ENCODE data around the gene ARPIN.
"Not testable (repeated sequence)": the region's sequence is repeated elsewhere in the genome, so short reads cannot be mapped to it uniquely, and the experiment has no call there.

Gene ARPIN

DNA sequence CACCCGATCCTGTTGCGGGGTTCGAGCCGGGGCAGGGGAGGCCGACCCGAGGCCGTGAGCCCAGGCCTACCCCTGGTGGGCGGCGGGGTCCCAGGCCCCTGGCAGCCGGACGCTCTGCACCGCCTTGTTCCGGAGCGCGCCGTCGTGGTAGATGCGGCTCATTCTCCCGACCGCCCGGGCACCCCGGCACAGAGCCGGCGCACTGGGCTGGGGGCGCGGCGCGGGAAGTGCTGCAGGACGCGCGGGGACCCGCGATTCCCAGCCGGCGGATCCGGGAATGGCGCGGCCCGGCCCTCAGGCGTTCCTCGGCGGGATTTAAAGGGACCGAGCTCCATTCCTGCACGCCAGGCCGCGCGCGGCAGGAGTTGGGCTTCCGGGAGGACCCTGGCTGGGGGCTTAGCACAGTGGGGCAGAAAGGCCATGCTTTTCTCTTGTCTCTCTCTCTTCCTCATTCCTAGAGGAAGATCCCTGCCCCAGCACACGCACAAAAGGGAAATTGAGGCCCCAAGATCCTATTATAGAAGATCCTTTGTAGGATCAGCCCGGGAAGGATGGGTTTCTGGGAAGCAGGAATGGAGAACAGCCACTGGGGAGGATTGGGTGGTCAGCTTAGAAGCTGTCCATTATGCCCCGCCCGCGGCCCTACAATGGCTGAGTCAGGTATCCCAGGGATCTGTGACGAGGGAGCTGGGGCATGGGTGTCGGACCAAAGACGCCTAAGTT lies at the start of gene ARPIN:
TSS of gene ARPIN (minus strand) at position 279 of the 723 bp plus-strand sequence. CDS start at position 162, 117 bp downstream.
- DNase-seq (ENCODE audit: low read depth): no peak

DNA sequence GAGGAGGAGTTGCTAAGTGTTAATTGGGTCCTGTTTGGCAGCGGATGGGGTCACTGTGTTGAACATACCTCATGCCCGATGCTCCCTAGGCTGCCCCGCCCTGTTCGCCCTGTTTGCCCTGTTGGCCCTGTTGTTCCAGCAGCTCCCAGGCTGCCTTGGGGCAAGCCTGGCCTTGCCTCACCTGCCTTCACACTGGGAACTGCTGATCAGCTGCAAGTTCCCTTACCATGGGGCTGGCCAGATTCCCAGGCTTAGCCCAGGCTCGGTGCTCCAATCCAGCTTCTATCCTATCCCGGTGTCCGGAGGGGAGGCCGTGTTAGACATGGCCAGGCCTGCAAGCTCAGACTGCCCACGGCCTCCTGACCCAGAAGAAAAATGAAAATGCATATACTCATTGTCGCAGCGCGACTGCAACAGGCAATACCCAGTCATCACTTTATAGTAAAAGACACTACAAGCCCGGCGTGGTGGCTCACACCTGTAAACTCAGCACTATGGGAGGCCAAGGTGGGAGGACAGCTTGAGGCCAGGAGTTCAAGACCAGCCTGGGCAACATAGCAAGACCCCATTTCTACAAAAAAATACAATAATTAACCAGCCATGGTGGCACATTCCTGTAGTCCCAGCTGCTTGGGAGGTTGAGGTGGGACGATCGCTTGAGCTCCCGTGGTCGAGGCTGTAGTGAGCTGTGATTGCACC lies 45.5 kb upstream of the ARPIN start:
- DNase-seq (ENCODE audit: low read depth): no peak

DNA sequence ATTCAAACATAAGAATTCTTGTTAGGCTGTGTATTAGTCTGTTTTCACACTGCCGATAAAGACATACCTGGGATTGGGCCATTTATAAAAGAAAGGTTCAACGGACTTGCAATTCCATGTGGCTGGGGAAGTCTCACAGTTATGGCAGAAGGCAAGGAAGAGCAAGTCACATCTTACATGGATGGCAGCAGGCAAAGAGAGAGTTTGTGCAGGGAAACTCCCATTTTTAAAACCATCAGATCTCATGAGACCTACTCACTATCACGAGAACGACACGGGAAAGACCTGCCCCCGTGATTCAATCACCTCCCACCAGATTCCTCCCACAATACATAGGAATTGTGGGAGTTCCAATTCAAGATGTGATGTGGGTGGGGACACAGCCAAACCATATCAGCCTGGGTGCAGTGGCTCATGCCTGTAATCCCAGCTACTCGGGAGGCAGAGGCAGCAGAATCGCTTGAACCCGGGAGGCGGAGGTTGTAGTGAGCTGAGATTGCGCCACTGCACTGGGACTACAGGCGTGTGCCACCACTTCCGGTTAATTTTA lies 42.8 kb upstream of the ARPIN start:
- DNase-seq (ENCODE audit: low read depth): not testable (repeated sequence)

DNA sequence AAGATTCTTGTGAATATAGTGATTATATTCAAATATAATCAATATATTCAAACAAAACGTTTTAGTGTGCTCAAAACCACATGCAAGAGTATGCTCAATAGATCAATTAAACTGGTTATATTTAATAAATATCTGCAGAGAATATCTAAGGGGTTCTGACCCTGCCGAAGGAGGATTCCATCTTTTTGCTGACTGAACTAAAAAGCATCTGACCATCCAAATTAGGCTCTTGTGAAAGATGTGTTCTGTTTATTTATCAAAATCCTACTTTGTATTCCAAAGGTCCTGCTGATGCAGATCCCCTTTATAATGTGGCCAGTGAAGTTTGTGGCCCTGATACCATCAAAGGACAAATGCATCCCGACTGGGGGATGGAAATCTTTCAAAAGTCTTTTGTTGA lies 41.8 kb upstream of the ARPIN start:
- DNase-seq (ENCODE audit: low read depth): no peak

DNA sequence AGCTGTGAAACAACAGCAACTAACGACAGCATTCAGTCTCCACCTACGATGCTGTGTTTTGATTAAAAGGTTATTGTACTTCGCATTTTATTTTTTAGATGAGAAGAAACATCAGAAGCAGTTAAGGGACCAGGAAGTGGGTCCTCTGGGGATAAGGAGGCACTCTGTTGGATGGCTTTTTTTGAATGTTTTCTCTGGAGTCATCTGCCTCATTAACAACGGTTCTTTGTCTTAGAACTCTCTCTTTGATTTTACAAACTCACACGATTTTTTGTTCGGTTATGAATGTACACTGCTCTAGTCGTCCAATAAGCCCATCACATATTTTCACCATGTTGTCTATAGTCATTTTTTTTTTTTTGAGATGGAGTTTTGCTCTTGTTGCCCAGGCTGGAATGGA lies 36.0 kb upstream of the ARPIN start:
- DNase-seq (ENCODE audit: low read depth): no peak

DNA sequence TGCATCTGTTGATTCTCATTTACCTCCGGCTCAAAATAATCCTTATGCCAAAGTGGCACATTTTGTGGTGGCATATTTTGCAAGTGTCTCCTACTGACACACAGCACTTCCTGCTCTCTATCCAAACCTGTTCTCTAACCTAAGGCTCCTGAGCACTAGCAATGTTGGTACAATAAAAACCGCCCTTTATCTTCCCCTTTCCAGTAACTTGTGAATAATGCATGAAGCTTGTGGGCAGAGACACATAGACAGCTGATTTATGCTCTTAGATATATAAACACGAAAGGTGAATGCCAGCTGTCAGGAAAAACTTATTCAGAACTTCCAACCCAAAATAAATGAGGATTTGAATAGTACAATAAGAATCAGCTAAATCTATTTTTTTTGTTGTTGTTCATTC lies 34.6 kb upstream of the ARPIN start:
- DNase-seq (ENCODE audit: low read depth): no peak

DNA sequence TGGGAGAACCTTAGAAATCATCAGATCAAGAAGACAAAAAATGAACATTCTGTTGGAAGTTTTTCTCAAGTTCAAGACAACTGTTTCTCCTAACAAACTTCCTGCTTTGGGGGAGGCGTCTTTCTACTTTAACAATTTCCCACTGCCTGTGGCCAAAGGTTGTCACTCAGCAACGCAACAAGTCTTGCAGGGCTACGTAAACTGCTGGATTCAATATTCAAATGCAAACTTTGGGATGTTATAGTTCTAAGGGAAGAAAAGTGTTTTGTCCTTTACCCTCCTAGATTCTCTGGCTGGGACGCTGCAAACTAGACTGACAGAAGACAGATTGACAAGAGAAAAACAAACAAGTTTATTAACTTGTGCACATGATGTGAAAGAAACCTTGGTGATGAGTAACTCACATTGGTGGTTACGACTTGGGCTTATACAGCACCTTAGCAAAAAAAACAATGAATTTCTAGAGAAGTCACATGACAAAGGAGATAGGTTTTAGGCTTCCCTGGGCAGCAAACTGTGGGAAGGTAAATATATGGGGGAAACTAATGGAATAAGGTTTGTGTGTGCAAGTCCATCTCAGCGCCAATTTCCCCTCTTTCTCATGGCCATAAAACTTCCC lies 34.0 kb upstream of the ARPIN start:
- no peak for DNase-seq (ENCODE audit: low read depth)

DNA sequence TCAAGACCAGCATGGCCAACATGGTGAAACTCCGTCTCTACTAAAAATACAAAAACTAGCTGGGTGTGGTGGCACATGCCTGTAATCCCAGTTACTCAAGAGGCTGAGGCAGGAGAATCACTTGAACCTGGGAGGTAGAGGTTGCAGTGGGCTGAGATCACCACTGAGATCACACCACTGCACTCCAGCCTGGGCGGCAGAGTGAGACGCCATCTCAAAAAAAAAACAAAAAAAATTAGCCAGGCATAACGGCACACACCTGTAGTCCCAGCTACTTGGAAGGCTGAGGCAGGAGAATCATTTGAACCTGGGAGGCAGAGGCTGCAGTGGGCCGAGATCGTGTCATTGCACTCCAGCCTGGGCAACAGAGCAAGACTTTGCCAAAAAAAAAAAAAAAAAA lies 31.0 kb upstream of the ARPIN start:
- DNase-seq (ENCODE audit: low read depth): not testable (repeated sequence)

DNA sequence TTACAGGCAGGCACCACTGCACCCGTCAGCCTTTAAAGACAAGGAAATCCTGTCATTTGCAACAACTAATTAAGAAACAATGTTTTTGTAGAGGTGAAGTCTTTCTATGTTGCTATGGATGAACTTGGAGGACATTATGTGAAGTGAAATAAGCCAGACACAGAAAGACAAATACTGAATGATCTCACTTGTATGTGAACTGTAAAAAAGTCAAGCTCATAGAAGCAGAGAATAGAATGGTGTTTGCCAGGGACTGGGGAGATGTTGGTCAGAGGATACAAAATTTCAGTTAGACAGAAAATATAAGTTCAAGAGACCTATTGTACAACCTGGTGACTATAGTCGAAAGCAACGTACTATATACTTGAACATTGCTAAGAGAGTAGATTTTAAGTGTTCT lies 27.2 kb upstream of the ARPIN start:
- no peak for DNase-seq (ENCODE audit: low read depth)

DNA sequence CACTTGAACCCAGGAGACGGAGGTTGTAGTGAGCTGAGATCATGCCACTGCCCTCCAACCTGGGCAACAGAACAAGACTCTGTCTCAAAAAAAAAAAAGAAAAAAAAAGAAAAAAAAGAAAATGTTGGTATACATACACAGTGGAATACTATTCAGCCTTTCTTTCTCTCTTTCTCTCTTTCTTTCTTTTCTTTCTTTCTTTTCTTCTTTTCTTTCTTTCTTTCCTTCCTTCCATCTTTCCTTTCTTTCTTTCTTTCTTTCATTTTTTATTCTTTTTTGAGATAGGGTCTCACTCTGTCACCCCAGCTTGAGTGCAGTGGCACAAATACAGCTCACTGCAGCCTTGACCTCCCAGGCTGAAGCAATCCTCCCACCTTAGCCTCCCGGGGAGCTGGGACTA lies 26.6 kb upstream of the ARPIN start:
- DNase-seq (ENCODE audit: low read depth): not testable (repeated sequence)

DNA sequence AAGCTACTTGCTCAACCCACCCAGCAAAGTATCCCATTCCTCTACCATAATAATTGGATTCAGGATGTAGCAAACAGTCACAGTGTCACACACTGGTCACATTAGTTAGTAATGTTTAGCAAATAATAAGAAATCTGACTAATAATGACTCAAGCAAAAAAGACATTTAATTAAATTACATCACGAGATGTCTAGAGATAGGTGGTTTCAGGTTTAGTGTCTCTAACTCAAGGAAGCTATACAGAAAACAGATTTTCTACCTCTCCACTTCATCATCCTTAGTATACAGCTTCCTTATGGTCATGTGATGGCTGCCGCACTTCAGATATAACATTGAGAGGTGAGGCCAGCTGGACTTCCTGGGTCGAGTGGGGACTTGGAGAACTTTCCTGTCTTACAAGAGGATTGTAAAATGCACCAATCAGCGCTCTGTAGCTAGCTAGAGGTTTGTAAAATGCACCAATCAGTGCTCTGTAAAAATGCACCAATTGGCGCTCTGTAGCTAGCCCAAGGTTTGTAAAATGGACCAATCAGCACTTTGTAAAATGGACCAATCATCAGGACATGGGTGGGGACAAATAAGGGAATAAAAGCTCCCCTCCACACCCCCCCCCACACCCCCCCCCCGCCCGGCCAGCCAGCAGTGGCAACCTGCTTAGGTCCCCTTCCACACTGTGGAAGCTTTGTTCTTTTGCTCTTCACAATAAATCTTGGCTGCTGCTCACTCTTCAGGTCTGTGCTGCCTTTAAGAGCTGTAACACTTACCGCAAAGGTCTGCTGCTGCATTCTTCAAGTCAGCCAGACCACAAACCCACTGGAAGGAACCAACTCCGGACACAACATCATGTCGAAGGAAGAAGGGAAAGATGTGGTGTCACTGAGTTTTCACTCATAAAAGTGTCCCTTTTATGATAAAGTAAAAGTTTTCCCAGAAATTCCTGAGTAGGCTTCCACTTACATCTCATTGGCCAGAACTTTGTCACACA lies 24.9 kb upstream of the ARPIN start:
- no peak for DNase-seq (ENCODE audit: low read depth)

DNA sequence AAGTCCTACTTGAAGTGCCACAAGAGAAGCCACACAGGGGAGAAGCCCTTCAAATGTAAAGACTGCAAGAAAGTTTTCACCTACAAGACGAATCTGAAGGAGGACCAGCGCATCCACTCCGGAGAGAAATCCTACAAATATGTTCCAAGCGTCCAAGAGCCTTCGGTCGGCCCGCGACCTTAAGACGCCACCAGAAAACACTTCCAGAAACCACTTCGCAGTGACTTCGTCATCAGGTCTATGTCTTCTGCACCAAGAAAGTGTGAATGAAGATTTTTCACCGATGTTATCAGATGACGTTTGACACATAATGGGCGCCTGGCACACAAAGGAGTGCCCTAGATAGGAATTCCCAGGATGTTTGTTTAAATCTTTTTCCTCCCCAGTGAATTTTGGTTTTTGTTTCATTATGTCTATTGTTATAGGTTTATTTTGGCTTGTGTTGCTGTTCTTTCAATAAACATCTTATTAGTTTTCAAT lies 24.1 kb upstream of the ARPIN start:
- DNase-seq (ENCODE audit: low read depth): no peak

DNA sequence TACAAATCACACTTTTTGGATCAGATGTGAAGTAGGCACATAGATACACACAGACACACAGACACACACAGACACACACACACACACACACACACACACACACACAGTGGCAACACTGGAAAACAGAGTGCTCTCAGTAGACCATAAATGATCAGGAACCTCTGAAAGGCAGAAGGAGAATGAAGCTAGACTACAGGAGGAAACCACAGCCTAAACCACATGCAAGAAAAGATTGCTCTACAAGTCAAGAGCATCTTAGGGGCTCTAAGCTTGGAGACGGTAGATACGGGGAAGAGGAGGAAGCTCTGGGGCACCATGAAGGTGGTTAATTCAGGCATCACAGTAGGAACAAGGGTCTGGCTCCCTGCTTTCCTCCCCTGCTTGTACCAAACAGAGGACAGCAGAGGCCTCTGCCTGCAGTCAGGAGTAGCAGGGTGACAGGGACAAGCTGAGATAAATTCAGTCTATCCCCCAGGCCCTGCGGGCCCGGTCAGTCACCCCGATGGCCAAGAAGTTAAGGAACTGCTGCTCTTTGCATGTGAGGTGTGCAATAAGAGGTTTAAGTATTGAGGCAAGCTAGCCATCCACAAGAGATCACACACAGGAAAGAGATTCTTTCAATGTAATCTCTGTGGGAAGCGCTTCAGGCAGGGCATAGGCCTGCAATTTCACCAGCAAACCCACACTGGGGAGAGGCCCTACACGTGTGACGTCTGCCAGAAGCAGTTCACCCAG lies 23.5 kb upstream of the ARPIN start:
- no peak for DNase-seq (ENCODE audit: low read depth)

DNA sequence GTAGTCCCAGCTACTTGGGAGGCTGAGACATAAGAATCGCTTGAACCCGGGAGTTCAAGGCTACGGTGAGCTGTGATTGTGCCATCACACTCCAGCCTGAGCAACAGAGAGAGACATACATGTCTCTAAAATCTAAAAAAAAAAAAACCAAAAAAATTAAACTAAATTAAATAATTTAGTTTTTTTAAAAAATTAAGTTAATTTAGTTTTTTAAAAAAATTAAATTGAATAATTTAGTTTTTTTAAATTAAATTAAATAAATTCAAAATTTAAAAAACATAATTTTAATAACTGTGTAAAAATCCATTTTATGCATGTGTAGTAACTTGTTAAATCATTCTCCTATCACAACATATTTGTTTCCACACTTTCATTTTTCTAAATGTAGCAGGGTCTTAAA lies 20.1 kb upstream of the ARPIN start:
- DNase-seq (ENCODE audit: low read depth): no peak

DNA sequence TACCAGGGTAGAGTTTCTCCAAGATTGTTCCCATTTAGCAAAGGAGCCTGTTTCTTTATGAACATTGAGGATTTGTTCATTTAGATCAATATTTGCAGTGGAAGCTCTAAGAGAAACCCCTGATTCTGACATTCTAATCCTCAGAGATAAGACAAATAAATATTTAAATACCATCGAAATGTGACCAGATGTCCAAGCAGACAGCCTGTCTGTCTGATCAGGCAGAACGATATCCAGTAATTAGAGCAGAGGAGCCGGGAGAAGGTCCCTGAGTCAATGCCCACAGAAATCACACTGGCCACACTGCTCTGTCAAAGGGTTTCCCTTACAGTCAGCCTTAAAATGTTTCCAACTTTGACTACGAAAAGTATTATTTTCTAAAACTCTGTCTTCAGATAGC lies 15.7 kb upstream of the ARPIN start:
- no peak for DNase-seq (ENCODE audit: low read depth)

DNA sequence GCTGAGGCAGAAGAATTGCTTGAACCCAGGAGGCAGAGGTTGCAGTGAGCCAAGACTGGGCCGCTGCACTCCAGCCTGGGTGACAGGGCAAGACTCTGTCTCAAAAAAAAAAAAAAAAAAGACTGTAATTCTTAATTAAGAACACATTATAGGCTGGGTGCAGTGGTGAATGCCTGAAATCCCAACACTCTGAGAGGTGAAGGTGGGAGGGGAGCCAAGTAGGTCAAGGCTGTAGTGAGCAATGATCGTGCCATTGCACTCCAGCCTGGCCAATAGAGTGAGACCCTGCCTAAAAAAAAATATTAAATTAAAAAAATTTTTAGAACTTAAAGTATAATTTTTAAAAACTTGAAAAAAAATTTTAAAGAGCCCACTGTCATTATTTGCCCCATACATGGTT lies 13.4 kb upstream of the ARPIN start:
- no peak for DNase-seq (ENCODE audit: low read depth)

DNA sequence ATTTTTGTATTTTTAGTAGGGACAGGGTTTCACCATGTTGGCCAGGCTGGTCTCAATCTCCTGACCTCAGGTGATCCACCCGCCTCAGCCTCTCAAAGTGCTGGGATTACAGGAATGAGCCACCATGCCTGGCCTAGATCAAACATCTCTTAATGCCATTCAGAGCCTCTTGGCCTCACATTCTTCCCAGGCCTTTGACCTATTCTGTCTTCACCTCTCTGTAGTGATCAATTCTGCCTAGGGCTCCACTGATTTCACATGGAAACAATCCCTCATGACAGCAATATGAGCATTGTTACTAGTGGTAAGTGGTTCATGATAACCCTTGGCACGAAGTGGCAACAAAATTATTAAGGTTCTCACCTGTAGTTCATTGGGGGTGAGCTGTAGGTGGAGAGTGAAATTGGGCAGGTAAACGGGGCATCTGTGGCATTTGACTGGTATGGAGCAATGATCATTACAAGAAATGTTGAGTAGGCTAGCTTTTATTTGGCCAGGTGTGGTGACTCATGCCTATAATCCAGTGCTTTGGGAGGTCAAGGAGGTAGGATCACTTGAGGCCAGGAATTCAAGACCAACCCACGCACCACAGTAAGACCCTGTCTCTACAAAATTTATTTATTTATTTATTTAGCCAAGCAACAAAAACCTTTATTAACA lies 4.8 kb upstream of the ARPIN start:
- DNase-seq (ENCODE audit: low read depth): no peak

DNA sequence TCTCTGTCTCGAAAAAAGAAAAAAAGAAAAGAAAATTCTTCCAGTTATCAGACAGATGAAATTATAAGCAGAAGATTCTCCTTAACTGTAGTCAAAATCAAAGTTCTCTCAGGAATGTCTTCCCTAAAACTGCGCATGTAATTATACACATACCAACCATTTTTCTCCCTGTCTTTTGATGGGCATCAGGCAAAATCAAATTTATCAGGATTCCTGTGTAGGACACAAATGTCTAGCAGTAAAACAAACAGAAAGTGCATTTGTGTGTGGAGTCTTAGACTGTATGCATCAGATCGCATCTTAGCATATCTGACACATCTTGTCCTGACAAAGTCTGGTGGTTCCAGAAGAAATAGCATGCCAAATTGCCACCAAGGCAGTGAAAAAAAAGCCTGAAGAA lies 3.9 kb upstream of the ARPIN start:
- DNase-seq (ENCODE audit: low read depth): no peak

DNA sequence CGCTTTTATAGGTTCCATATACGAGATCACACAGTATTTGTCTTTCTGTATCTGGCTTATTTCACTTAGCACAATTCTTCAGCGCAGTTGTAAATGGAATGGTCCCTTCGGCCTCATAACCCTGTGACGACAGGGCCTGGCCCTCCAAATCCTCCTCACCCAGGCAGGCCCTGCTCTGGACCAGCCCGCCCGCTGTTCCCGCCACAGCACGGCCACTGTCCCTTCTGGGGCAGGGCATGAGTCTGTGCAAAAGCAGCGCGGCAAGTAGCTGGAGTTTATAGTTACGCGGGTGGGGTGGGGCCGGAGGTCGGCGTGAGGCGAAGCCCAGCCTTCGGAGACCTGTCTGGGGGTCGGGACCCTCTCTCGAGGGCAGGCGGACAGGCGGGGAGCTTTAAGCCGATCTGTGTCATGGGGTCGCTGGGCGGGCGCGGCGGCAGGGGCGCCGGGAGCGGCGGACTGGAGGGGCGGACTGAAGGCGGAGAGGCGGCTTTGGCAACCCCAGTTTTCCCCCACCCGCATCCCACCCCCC lies 543 bp downstream of the ARPIN start:
- no peak for DNase-seq (ENCODE audit: low read depth)

Measured in activated T-helper 9 cell treated with anti-CD3 and anti-CD28 coated beads, Interleukin-2, amount 50 U/mL, for 16 hours (primary cell).